K562 (cell line): ENCODE data around the gene DTX4. TPM values are rescaled to one million over a fixed set of nuclear protein-coding genes. Genes with fewer than 3 reads are reported as not detected.

ENCODE experiments used
- ATAC-seq: fragments of 200-7000 bp; cut with Tn5 transposase; 3 replicates; pipeline ENCODE4 v1.9.1; 2020; ENCODE audit warnings: moderate library complexity
- BruUV-seq: library from RNA; stranded (reverse); fragments of 400-500 nt; replicated peaks from 2 replicates; lab custom pipeline; 2021; lab: Mats Ljungman, UMichigan
- CTCF ChIA-PET: fragments of 300-600 bp; formaldehyde crosslinking; extraction: SDS; loops from one replicate; lab custom pipeline; 2021; ENCODE audit warnings: low intra/inter-chr PET ratio; lab: Yijun Ruan, JAX
- POLR2A ChIA-PET: fragments of 300-600, 350-650 bp; sonication (Branson Sonifier 250); formaldehyde crosslinking; extraction: SDS; loops from one replicate; lab custom pipeline; 2021; ENCODE audit warnings: antibody characterized with exemption, inconsistent platforms; lab: Yijun Ruan, JAX
- DNase-seq, 4 experiments: peaks; one replicate each; pipeline versions ENCODE4 v3.0.0 to v3.0.0-alpha.2; 2011 to 2018; ENCODE audit warnings: low spot score in 3 of 4, mixed read lengths in 3 of 4; ENCODE audit errors: extremely low read depth in 1 of 4
- FAIRE-seq: peaks from 2 replicates; lab custom pipeline; 2011; peaks lifted over from hg19 to GRCh38; lab: Jason Lieb, UNC
- H2AFZ ChIP-seq: 2 replicates; pipeline ENCODE4 v1.6.0; 2011; ENCODE audit warnings: low read depth, low read length, control low read depth, inconsistent platforms
- H3K27ac ChIP-seq: fragments of 200-600 bp; 3 replicates; pipeline ENCODE4 v1.8.0; 2011; ENCODE audit warnings: low read depth, mild to moderate bottlenecking, control low read depth, inconsistent platforms, low read length, moderate library complexity, mixed read lengths; ENCODE audit errors: extremely low read depth
- H3K27me3 ChIP-seq, 2 experiments: fragments of 300-600 bp in 1 of 2; 2 replicates in 1 of 2; 3 replicates in 1 of 2; pipeline versions ENCODE4 v1.6.0 to v1.8.0; 2011; ENCODE audit warnings: inconsistent platforms in 2 of 2, low read length in 2 of 2, mild to moderate bottlenecking in 1 of 2, mixed read lengths in 1 of 2, moderate library complexity in 1 of 2; ENCODE audit not compliant: control insufficient read depth in 2 of 2, insufficient read depth in 2 of 2
- H3K36me3 ChIP-seq: fragments of 300-600 bp; 3 replicates; pipeline ENCODE4 v1.8.0; 2011; ENCODE audit warnings: mild to moderate bottlenecking, low read length, inconsistent platforms; ENCODE audit not compliant: control insufficient read depth, insufficient read depth
- H3K4me1 ChIP-seq, 2 experiments: fragments of 200-600 bp in 1 of 2; replicated peaks in 1 of 2; 2 replicates in 1 of 2; 3 replicates in 1 of 2; pipeline versions ENCODE4 v1.5.1 to v1.8.0; 2011; ENCODE audit warnings: inconsistent platforms in 2 of 2, low read length in 2 of 2, mild to moderate bottlenecking in 1 of 2, mixed read lengths in 1 of 2, moderate library complexity in 1 of 2; ENCODE audit not compliant: control insufficient read depth in 2 of 2, insufficient read depth in 2 of 2
- H3K4me2 ChIP-seq: 2 replicates; pipeline ENCODE4 v1.6.1; 2011; ENCODE audit warnings: low read length, control low read depth, inconsistent platforms, mixed read lengths; ENCODE audit not compliant: insufficient read depth
- H3K4me3 ChIP-seq: fragments of 200-600 bp; sonication (generic), shearing (Covaris generic); 2 replicates; pipeline ENCODE4 v1.5.1; 2016; ENCODE audit warnings: control low read depth, inconsistent platforms
- H3K79me2 ChIP-seq: fragments of 200-600 bp; 3 replicates; pipeline ENCODE4 v1.8.0; 2011; ENCODE audit warnings: low read length, inconsistent platforms; ENCODE audit not compliant: control insufficient read depth, insufficient read depth
- H3K9ac ChIP-seq, 2 experiments: 2 replicates each; pipeline versions ENCODE4 v1.6.0 to v1.6.1; 2011; ENCODE audit warnings: low read depth in 2 of 2, low read length in 2 of 2, control low read depth in 1 of 2, inconsistent platforms in 1 of 2, mild to moderate bottlenecking in 1 of 2, mixed read lengths in 1 of 2; ENCODE audit not compliant: insufficient read depth in 1 of 2
- H3K9me1 ChIP-seq: one replicate; pipeline ENCODE4 v1.6.0; 2011; ENCODE audit warnings: inconsistent platforms, mild to moderate bottlenecking, low read length, moderate library complexity; ENCODE audit not compliant: control insufficient read depth, insufficient read depth
- H3K9me3 ChIP-seq: replicated peaks from 2 replicates; pipeline ENCODE4 v1.5.1; 2011; ENCODE audit warnings: low read depth, low read length, inconsistent platforms; ENCODE audit not compliant: control insufficient read depth, insufficient read depth
- H4K20me1 ChIP-seq: replicated peaks from 2 replicates; pipeline ENCODE4 v1.6.1; 2011; ENCODE audit warnings: low read length, inconsistent platforms, mixed read lengths; ENCODE audit not compliant: control insufficient read depth, insufficient read depth
- BACH1 ChIP-seq: fragments of 200-800 bp; sonication (Bioruptor generic); IDR thresholded peaks from 2 replicates; pipeline ENCODE4 v1.6.1; 2016; ENCODE audit warnings: missing genetic modification characterization, missing compliant biosample characterization
- CBFA2T3 ChIP-seq: fragments of 450-650 bp; IDR thresholded peaks from 2 replicates; pipeline ENCODE4 v1.6.1; 2017
- CBFB ChIP-seq: sonication (generic); formaldehyde crosslinking; IDR thresholded peaks from 2 replicates; pipeline ENCODE4 v1.4.0; 2020; ENCODE audit warnings: mild to moderate bottlenecking, missing genetic modification reagents
- FOXJ2 ChIP-seq: fragments of 200-800 bp; sonication (Bioruptor generic); IDR thresholded peaks from 2 replicates; pipeline ENCODE4 v1.6.1; 2016; ENCODE audit warnings: missing genetic modification characterization, missing compliant biosample characterization
- FOXK2 ChIP-seq, 2 experiments: fragments of 450-650 bp; IDR thresholded peaks in 1 of 2; conservative IDR thresholded peaks in 1 of 2; 2 replicates each; pipeline ENCODE4 v1.6.1; 2016; ENCODE audit warnings: low read depth in 2 of 2, mild to moderate bottlenecking in 1 of 2
- HDAC2 ChIP-seq: fragments of 450-650 bp; IDR thresholded peaks from 2 replicates; pipeline ENCODE4 v1.6.1; 2016; ENCODE audit warnings: mild to moderate bottlenecking
- HDAC8 ChIP-seq: fragments of 450-650 bp; IDR thresholded peaks from 2 replicates; pipeline ENCODE4 v1.6.1; 2016; ENCODE audit warnings: mild to moderate bottlenecking, missing genetic modification characterization, moderate library complexity, missing compliant biosample characterization
- SMARCA5 ChIP-seq: fragments of 450-650 bp; IDR thresholded peaks from 2 replicates; pipeline ENCODE4 v1.6.1; 2016
- TCFL5 ChIP-seq: fragments of 250-450 bp; sonication (Bioruptor Pico); conservative IDR thresholded peaks from 2 replicates; pipeline ENCODE4 v1.6.1; 2021; ENCODE audit warnings: mild to moderate bottlenecking, moderate library complexity, matching md5 sums
- ZNF174 ChIP-seq: fragments of 250-450 bp; sonication (Bioruptor Pico); IDR thresholded peaks from 2 replicates; pipeline ENCODE4 v1.4.0; 2020; ENCODE audit warnings: mild to moderate bottlenecking
- ZNF274 ChIP-seq: IDR thresholded peaks from 2 replicates; pipeline ENCODE4 v1.6.1; 2011; ENCODE audit warnings: low read depth, mild to moderate bottlenecking, low read length, moderate library complexity, borderline replicate concordance
- ZNF830 ChIP-seq: fragments of 250-450 bp; sonication (Bioruptor Pico); IDR thresholded peaks from 2 replicates; pipeline ENCODE4 v1.5.0; 2021; ENCODE audit warnings: mild to moderate bottlenecking
- WGBS: fragments of 100-300 bp; shearing (Covaris generic); methylation state at CpG from one replicate; pipeline ENCODE4 v1.1.6; 2016; ENCODE audit warnings: low coverage, mixed read lengths; ENCODE audit not compliant: insufficient coverage; ENCODE audit errors: missing lambda C conversion rate; 5-methylcytosine and 5-hydroxymethylcytosine counted together
- in situ Hi-C: fragments of 300-500 bp; cut with MboI; formaldehyde crosslinking; loops from 4 replicates; pipeline ENCODE4 v1.15.0; 2018; ENCODE audit warnings: inconsistent platforms, mixed read lengths
- intact Hi-C: fragments of 100-400 bp; cut with micrococcal nuclease; formaldehyde crosslinking; loops from 2 replicates; pipeline ENCODE4 v1.14.2; 2022
- polyA plus RNA-seq, 8 experiments: library from polyadenylated mRNA; depleted of rRNA in 4 of 8; stranded (reverse) in 5 of 8; unstranded in 3 of 8; fragments of >200 nt; fragmentation: Nextera tagmentation in 2 of 8; fragmentation: Illumina TruSeq in 1 of 8; extraction: Ambion mirVana in 2 of 8; extraction: Trizol in 1 of 8; gene quantifications; 2 replicates each; pipeline versions ENCODE4 v1.2.1 to v1.2.3, GENCODE V29; 2011 to 2014; ENCODE audit warnings: inconsistent platforms in 1 of 8, missing spikeins in 1 of 8
- total RNA-seq, 7 experiments: library from RNA; depleted of rRNA in 6 of 7; stranded (reverse); fragments of >200 nt in 6 of 7; fragmentation: Illumina TruSeq in 2 of 7; extraction: Trizol in 2 of 7; gene quantifications; 2 replicates each; pipeline versions ENCODE4 v1.2.1 to v1.2.3, GENCODE V29; 2011 to 2021; ENCODE audit warnings: low replicate concordance in 1 of 7
- TF ChIP-seq, protein P1 (sequence below): fragments of 250-450 bp; sonication (Bioruptor Pico); IDR thresholded peaks from 2 replicates; pipeline ENCODE4 v1.5.0; 2021
- TF ChIP-seq, protein P2 (sequence below), 2 experiments: IDR thresholded peaks in 1 of 2; conservative IDR thresholded peaks in 1 of 2; 2 replicates each; pipeline ENCODE4 v1.6.1; 2016; ENCODE audit warnings: low read depth in 2 of 2, mild to moderate bottlenecking in 1 of 2, missing compliant biosample characterization in 1 of 2, missing genetic modification characterization in 1 of 2, moderate library complexity in 1 of 2

Gene DTX4
- total and polyA plus RNA-seq, 9 of the 15 experiments (the other 6 are each of a cell fraction or from before 2014, with no cell fraction given) = 0.03 to 0.47 (median 0.04) TPM; not detected in 4

GRCh38 chr11:59141191-59141590 lies 30.7 kb upstream of the DTX4 start:
- Histone ChIP-seq H4K20me1 (no peaks in the 10 kb centered on the region), H3K4me2 (no peak overlapping the region), H3K4me3 (no peak overlapping the region), H3K9me3 (no peaks in the 10 kb centered on the region), H3K9me1 (no peaks in the 10 kb centered on the region), H3K36me3 (no peaks in the 10 kb centered on the region), H2AFZ (no peak overlapping the region), H3K27ac (no peak overlapping the region), H3K9ac (no peak overlapping the region), H3K27me3 (no peaks in the 10 kb centered on the region), H3K4me1 (peaks cover 16 to 22% of the 10 kb centered on the region in 2 experiments), H3K79me2 (peaks cover 7% of the 10 kb centered on the region; the same call in 1 of the 3 replicates)
- POLR2A ChIA-PET = no interaction called here
- intact Hi-C loops (loop anchor here (10.0 kb wide), 2 partner anchors 366 to 566 kb away; partner anchors contain the start of genes LPXN and ZFP91), in situ Hi-C loops (loop anchor here (25.0 kb wide), 1 partner anchor 504 kb away; no protein-coding TSS in a partner anchor)
- FAIRE-seq = no peak
- BruUV-seq = no TSS peak
- CTCF ChIA-PET = interaction anchor here (0.6 kb wide), 1 partner anchor 1835 kb away, joined by 3 read pairs; no protein-coding TSS in a partner anchor
- no peak for DNase-seq
- WGBS = 23% methylated on average over 4 of the region's 4 CpGs
- TF ChIP-seq SMARCA5 (no peak), ZNF830 (CRISPR knock-in tag) (no peak), BACH1 (tag) (no peak), HDAC8 (no peak), ZNF174 (CRISPR knock-in tag) (no peak), TCFL5 (CRISPR knock-in tag) (no peak), CBFB (CRISPR knock-in tag) (no peak), FOXJ2 (tag) (no peak), ZNF274 (no peak), CBFA2T3 (no peak), FOXK2 (conservative IDR thresholded peaks at IDR 0.05 in 1 of 2, IDR thresholded peaks at IDR 0.05 in 1 of 2; ENCODE audit: low read depth in 2 of 2) (no peak), HDAC2 (no peak)
- TF ChIP-seq, protein P1, sequence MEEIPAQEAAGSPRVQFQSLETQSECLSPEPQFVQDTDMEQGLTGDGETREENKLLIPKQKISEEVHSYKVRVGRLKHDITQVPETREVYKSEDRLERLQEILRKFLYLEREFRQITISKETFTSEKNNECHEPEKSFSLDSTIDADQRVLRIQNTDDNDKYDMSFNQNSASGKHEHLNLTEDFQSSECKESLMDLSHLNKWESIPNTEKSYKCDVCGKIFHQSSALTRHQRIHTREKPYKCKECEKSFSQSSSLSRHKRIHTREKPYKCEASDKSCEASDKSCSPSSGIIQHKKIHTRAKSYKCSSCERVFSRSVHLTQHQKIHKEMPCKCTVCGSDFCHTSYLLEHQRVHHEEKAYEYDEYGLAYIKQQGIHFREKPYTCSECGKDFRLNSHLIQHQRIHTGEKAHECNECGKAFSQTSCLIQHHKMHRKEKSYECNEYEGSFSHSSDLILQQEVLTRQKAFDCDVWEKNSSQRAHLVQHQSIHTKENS (CRISPR knock-in tag) = no peak
- TF ChIP-seq, protein P2, sequence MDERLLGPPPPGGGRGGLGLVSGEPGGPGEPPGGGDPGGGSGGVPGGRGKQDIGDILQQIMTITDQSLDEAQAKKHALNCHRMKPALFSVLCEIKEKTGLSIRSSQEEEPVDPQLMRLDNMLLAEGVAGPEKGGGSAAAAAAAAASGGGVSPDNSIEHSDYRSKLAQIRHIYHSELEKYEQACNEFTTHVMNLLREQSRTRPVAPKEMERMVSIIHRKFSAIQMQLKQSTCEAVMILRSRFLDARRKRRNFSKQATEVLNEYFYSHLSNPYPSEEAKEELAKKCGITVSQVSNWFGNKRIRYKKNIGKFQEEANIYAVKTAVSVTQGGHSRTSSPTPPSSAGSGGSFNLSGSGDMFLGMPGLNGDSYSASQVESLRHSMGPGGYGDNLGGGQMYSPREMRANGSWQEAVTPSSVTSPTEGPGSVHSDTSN (CRISPR knock-in tag; IDR thresholded peaks at IDR 0.05; ENCODE audit: low read depth) = no peak
- TF ChIP-seq, protein P2 (tag; conservative IDR thresholded peaks at IDR 0.05; ENCODE audit: low read depth) = no peak
- TF ChIP-seq, all 486 proteins: peak for 0
- ATAC-seq = no peak
